HG03575 (cell line): ENCODE measurements around the gene TSNAXIP1.

Experiments used
- ATAC-seq: cut with Tn5 transposase; IDR thresholded peaks from one replicate; pipeline ENCODE4 v1.9.1; 2021; ENCODE audit not compliant: unreplicated experiment, insufficient number of reproducible peaks, low FRiP score; ENCODE audit errors: extremely low read depth

The TSNAXIP1 gene

GRCh38 chr16:67873435-67874370 is 67.0 kb downstream of the TSNAXIP1 start:
- no peak for ATAC-seq

- ATAC-seq, result no peak
These were observed 67.7 kb downstream of the TSNAXIP1 start for GRCh38 chr16:67874372-67874771.

GRCh38 chr16:67877064-67877463 is 70.4 kb downstream of the TSNAXIP1 start:
- no peak for ATAC-seq
